NT2/D1 (cell line): Measurements from ENCODE around the gene ARHGAP5.

Experiments used
- YY1 ChIP-seq: IDR thresholded peaks from 2 replicates; pipeline ENCODE4 v1.6.1; 2011; ENCODE audit not compliant: insufficient read length, insufficient read depth
- ZNF274 ChIP-seq: IDR thresholded peaks from 2 replicates; pipeline ENCODE4 v1.6.1; 2011; ENCODE audit warnings: mild to moderate bottlenecking, low read depth, low read length

GRCh38 chr14:32195636-32196035 lies 118.5 kb downstream of the ARHGAP5 start:
- TF ChIP-seq YY1 (no peak), ZNF274 (no peak)
